GM12865 (cell line): ENCODE results near the gene MAGI2.

Experiments
- DNase-seq: peaks from one replicate; pipeline ENCODE4 v3.0.0; 2010; ENCODE audit warnings: low read depth
- H3K4me3 ChIP-seq: 2 replicates; pipeline ENCODE4 v1.5.1; 2011; ENCODE audit warnings: mild to moderate bottlenecking, low read depth, low read length, control low read depth
- CTCF ChIP-seq: IDR thresholded peaks from 2 replicates; pipeline ENCODE4 v1.5.1; 2011; ENCODE audit warnings: low read length, control low read depth, low read depth, inconsistent platforms; ENCODE audit not compliant: insufficient read depth; ENCODE audit errors: missing control alignments

The MAGI2 gene

GRCh38 chr7:77983973-77984372 is 1469.5 kb downstream of the MAGI2 start:
- no peak for TF ChIP-seq CTCF
- H3K4me3 ChIP-seq: no peak overlapping the region
- DNase-seq: no peak

- TF ChIP-seq CTCF: no peak
- DNase-seq: peak; percentile 31
- H3K4me3 ChIP-seq: no peak overlapping the region
Measured at GRCh38 chr7:77982926-77983550, 1470.4 kb downstream of the MAGI2 start.

GRCh38 chr7:77980087-77980713 is 1473.3 kb downstream of the MAGI2 start:
- H3K4me3 ChIP-seq: no peak overlapping the region
- DNase-seq: no peak
- TF ChIP-seq CTCF: no peak

GRCh38 chr7:77979219-77979618 is 1474.2 kb downstream of the MAGI2 start:
- no peak for TF ChIP-seq CTCF
- no peak for DNase-seq
- H3K4me3 ChIP-seq: no peak overlapping the region

GRCh38 chr7:77975672-77976480 is 1477.6 kb downstream of the MAGI2 start:
- DNase-seq: no peak
- H3K4me3 ChIP-seq: no peak overlapping the region
- TF ChIP-seq CTCF: no peak

- H3K4me3 ChIP-seq: no peak overlapping the region
- no peak for DNase-seq
- TF ChIP-seq CTCF: no peak
Measured at GRCh38 chr7:77971726-77972125, 1481.7 kb downstream of the MAGI2 start.
